SK-N-SH treated with all-trans-retinoic acid at 6 μM for 48 hours (cell line): Measurements from ENCODE around the gene DCLRE1A.

Source experiments
- BACH2 ChIP-seq: fragments of 250-450 bp; sonication (Bioruptor Pico); IDR thresholded peaks from 2 replicates; pipeline ENCODE4 v1.9.0; 2021; ENCODE audit warnings: mild to moderate bottlenecking, borderline replicate concordance
- ISL1 ChIP-seq: fragments of 250-450 bp; sonication (Bioruptor Pico); IDR thresholded peaks from 2 replicates; pipeline ENCODE4 v2.1.2; 2022; ENCODE audit warnings: mild to moderate bottlenecking, moderate library complexity
- OSR1 ChIP-seq: fragments of 250-450 bp; sonication (Bioruptor Pico); IDR thresholded peaks from 2 replicates; pipeline ENCODE4 v1.8.0; 2022; ENCODE audit warnings: moderate library complexity, mild to moderate bottlenecking, inconsistent platforms
- PATZ1 ChIP-seq: fragments of 250-450 bp; sonication (Bioruptor Pico); IDR thresholded peaks from 2 replicates; pipeline ENCODE4 v1.8.0; 2020; ENCODE audit warnings: mild to moderate bottlenecking, moderate library complexity, borderline replicate concordance
- POU6F1 ChIP-seq: fragments of 250-450 bp; sonication (Bioruptor Pico); IDR thresholded peaks from 2 replicates; pipeline ENCODE4 v1.8.0; 2021; ENCODE audit warnings: low read depth, mild to moderate bottlenecking, moderate library complexity, borderline replicate concordance
- PPARA ChIP-seq: fragments of 250-450 bp; sonication (Bioruptor Pico); IDR thresholded peaks from 2 replicates; pipeline ENCODE4 v1.5.0; 2020; ENCODE audit warnings: mild to moderate bottlenecking, borderline replicate concordance
- RARB ChIP-seq: fragments of 250-450 bp; sonication (Bioruptor Pico); IDR thresholded peaks from 2 replicates; pipeline ENCODE4 v1.8.0; 2021; ENCODE audit warnings: mild to moderate bottlenecking, moderate library complexity
- ZFP3 ChIP-seq: fragments of 250-450 bp; sonication (Bioruptor Pico); IDR thresholded peaks from 2 replicates; pipeline ENCODE4 v1.5.0; 2020; ENCODE audit warnings: mild to moderate bottlenecking, moderate library complexity
- ZFP30 ChIP-seq: fragments of 450-650 bp; formaldehyde crosslinking; IDR thresholded peaks from 2 replicates; pipeline ENCODE4 v1.5.0; 2022; ENCODE audit warnings: mild to moderate bottlenecking, moderate library complexity
- ZNF70 ChIP-seq: fragments of 450-650 bp; formaldehyde crosslinking; IDR thresholded peaks from 2 replicates; pipeline ENCODE4 v1.5.0; 2020; ENCODE audit warnings: mild to moderate bottlenecking, moderate library complexity
- TF ChIP-seq, protein P1 (sequence below): fragments of 250-450 bp; sonication (Bioruptor Pico); IDR thresholded peaks from 2 replicates; pipeline ENCODE4 v1.5.0; 2020; ENCODE audit warnings: mild to moderate bottlenecking, moderate library complexity

DNA sequence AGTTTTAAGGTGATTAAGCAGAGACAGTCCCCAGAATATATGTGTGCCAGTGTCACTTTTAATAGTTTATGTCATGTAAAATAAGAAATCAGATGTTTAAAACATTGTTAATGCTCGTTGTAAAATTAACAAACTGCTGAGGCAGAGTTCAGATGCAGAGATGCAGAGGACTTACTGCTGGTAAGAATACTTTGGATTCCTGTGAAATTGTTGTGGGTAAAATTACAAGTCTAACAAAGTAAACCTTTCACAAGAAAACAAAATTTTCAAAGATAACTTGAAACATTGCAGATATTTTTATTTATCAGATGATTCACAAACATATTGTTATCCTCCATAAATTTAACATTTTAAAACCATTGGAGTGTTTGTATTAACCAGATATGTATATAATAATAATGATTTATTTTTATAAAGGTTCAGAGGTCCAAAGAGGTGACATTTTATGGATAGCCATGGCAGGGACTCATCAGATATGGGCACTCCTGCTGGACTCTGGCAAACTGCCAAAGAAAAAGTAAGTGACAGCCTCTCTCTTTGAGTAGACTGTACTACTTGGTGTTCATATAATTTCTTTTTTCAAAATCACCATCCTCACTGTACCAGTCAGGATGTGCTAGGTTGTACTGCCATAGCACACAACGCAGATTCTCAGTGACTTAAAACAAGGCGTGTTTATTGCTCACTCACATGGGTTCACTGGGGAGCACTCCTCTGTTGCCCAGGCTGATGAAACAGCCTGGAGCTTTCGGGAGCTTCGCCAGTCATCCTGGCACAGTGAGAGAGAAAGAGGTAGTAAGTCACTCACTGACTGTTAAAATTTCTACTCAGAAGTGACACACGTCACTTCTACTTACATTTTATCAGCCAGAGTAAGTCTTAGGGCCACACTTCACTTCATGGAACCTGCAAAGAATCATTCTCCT, 44.1 kb upstream of the DCLRE1A start:
- TF ChIP-seq PATZ1 (CRISPR knock-in tag) (no peak), ZFP3 (CRISPR knock-in tag) (no peak), ZFP30 (CRISPR knock-in tag) (no peak), RARB (CRISPR knock-in tag) (no peak), BACH2 (CRISPR knock-in tag) (no peak), OSR1 (CRISPR knock-in tag) (no peak), POU6F1 (CRISPR knock-in tag) (no peak), ISL1 (CRISPR knock-in tag) (no peak), ZNF70 (CRISPR knock-in tag) (no peak), PPARA (CRISPR knock-in tag) (no peak)
- TF ChIP-seq, protein P1, sequence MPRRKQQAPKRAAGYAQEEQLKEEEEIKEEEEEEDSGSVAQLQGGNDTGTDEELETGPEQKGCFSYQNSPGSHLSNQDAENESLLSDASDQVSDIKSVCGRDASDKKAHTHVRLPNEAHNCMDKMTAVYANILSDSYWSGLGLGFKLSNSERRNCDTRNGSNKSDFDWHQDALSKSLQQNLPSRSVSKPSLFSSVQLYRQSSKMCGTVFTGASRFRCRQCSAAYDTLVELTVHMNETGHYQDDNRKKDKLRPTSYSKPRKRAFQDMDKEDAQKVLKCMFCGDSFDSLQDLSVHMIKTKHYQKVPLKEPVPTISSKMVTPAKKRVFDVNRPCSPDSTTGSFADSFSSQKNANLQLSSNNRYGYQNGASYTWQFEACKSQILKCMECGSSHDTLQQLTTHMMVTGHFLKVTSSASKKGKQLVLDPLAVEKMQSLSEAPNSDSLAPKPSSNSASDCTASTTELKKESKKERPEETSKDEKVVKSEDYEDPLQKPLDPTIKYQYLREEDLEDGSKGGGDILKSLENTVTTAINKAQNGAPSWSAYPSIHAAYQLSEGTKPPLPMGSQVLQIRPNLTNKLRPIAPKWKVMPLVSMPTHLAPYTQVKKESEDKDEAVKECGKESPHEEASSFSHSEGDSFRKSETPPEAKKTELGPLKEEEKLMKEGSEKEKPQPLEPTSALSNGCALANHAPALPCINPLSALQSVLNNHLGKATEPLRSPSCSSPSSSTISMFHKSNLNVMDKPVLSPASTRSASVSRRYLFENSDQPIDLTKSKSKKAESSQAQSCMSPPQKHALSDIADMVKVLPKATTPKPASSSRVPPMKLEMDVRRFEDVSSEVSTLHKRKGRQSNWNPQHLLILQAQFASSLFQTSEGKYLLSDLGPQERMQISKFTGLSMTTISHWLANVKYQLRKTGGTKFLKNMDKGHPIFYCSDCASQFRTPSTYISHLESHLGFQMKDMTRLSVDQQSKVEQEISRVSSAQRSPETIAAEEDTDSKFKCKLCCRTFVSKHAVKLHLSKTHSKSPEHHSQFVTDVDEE, result no peak
